Measurements from ENCODE around the gene ACR. TPM values are rescaled to one million over a fixed set of nuclear protein-coding genes. Genes with fewer than 3 reads are reported as not detected.
"Not testable (repeated sequence)": the region's sequence is repeated elsewhere in the genome, so short reads cannot be mapped to it uniquely, and the experiment has no call there.

The ACR gene
- total RNA-seq, 2 donors from 2014 or later: 13.1 TPM; not detected in 1

DNA sequence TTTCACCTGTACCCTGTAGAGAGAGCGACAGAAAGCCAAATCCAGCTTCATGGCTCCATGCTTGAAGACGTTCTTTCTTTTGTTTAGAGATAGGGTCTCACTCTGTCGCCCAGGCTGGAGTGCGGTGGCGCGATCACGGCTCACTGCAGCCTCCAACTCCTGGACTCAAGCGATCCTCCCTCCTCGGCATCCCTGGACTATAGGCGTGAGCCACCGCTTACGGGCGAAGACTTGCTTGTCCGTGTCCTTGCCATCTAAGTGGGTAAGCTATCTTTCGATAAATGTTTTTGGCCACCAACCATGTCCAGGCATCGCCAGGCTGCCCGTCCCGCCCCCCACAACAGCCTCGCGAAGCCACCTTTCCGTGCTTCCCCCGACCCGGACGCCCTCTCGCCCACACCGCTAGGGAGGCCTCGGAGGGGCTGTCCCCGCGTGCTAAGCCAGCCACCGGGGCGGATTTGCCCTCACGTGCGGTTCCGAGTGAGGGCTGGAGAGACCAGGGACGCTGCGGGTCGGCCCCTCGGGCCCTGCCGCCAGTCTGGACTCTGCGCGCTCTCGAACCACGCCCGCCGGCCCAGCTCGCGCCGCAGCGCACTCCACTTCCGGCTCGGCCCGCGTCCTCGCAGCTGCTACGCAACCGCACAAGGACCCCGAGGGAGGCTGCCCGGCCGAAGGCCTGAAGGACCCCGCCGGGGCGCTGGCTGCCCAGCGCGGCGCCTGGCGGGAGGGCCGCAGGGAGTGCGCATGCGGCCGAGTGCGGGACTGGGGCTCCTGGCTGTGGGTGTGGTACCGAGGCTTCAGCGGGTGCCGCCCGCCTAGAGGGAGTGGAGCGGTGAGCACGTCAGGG, 45.3 kb downstream of the ACR start, which contains the start of gene RABL2B:
RABL2B (minus strand) TSS at position 604 of the 847 bp plus-strand sequence. CDS start 1,342 bp downstream, outside the sequence.
- H3K4me1 ChIP-seq (replicated peaks); H3K9me3 ChIP-seq; H3K27me3 ChIP-seq (replicated peaks; ENCODE audit: insufficient read depth); H3K36me3 ChIP-seq; H3K27ac ChIP-seq; intact Hi-C loops (cut with DNase I): not testable (repeated sequence)
- TF ChIP-seq POLR2AphosphoS5 (IDR thresholded peaks at IDR 0.05) (peak; percentile 40), CTCF (IDR thresholded peaks at IDR 0.05) (peak in 1 of 4 experiments; percentile 22)
- H3K4me3 ChIP-seq: peak within 1 kb of the TSS; percentile 32 to 40
- DNase-seq (ENCODE audit: low spot score): peak; percentile 79
- WGBS: 0% methylated on average over 21 of the region's 77 CpGs

- H3K4me1 ChIP-seq (replicated peaks); DNase-seq (ENCODE audit: low spot score); H3K27ac ChIP-seq; H3K9me3 ChIP-seq; H3K36me3 ChIP-seq; intact Hi-C loops (cut with DNase I); H3K27me3 ChIP-seq (replicated peaks; ENCODE audit: insufficient read depth): not testable (repeated sequence)
- 2% methylated on average over 9 of the region's 16 CpGs for WGBS
- H3K4me3 ChIP-seq: peak overlapping the region; percentile 32 to 40
These were observed 45.9 kb downstream of the ACR start for GRCh38 chr22:50783880-50784276.

GRCh38 chr22:50785289-50785688, 47.3 kb downstream of the ACR start:
- WGBS: 90% methylated on average over 5 of the region's 5 CpGs
- H3K27me3 ChIP-seq (replicated peaks; ENCODE audit: insufficient read depth); intact Hi-C loops (cut with DNase I); H3K4me1 ChIP-seq (replicated peaks); H3K36me3 ChIP-seq; H3K27ac ChIP-seq; H3K4me3 ChIP-seq; DNase-seq (ENCODE audit: low spot score); H3K9me3 ChIP-seq: not testable (repeated sequence)

GRCh38 chr22:50786936-50787335, 48.9 kb downstream of the ACR start:
- intact Hi-C loops (cut with DNase I); H3K9me3 ChIP-seq; H3K4me1 ChIP-seq (replicated peaks); DNase-seq (ENCODE audit: low spot score); H3K27me3 ChIP-seq (replicated peaks; ENCODE audit: insufficient read depth); H3K4me3 ChIP-seq; H3K27ac ChIP-seq; H3K36me3 ChIP-seq: not testable (repeated sequence)
- WGBS: no CpG with 5 or more reads among the region's 5 CpGs

Small RNAs within 50 kb of the gene (small RNA-seq; reads per million reads assigned to genes)
- gene RNU6-409P: 0 reads per million in 2 donors

Other genes with a start within 250 kb of the ACR start
- gene LMF2, start 230.5 kb upstream of the ACR start, total RNA-seq: 10 to 100 TPM; 76.6 to 94.3 TPM
- gene NCAPH2, start 230.0 kb upstream of the ACR start, total RNA-seq: 10 to 100 TPM; 43.7 to 59.6 TPM
- 1 to 10 TPM; 1.5 to 8.3 TPM for gene SCO2, start 212.6 kb upstream of the ACR start, total RNA-seq
- 10 to 100 TPM; 35.8 to 42.8 TPM for gene TYMP, start 208.2 kb upstream of the ACR start, total RNA-seq
- gene KLHDC7B, start 192.3 kb upstream of the ACR start, total RNA-seq: under 1 TPM in 1 of 2 donors, not detected in 1; 0.62 TPM
- 10 to 100 TPM in 1 of 2 donors, not detected in 1; 10.2 TPM for gene SYCE3, start 175.3 kb upstream of the ACR start, total RNA-seq
- gene CPT1B, start 159.8 kb upstream of the ACR start, total RNA-seq: 10 to 100 TPM; 13.1 to 31.4 TPM
- 100 to 1,000 TPM in 1 of 2 donors, 10 to 100 TPM in 1; 52.1 to 112 TPM for gene CHKB, start 155.4 kb upstream of the ACR start, total RNA-seq
- gene MAPK8IP2, start 137.4 kb upstream of the ACR start, total RNA-seq: 10 to 100 TPM in 1 of 2 donors, 1 to 10 TPM in 1; 5.1 to 23.6 TPM
- 10 to 100 TPM; 60.7 to 81.7 TPM for gene ARSA, start 110.1 kb upstream of the ACR start, total RNA-seq
- gene SHANK3, start 65.4 kb upstream of the ACR start, total RNA-seq: 10 to 100 TPM in 1 of 2 donors, 1 to 10 TPM in 1; 9.1 to 18.3 TPM
- 10 to 100 TPM; 23.0 to 31.7 TPM for gene RABL2B, start 45.4 kb downstream of the ACR start, total RNA-seq